GM18505 (cell line): ENCODE data around the gene UNC50.
"Not testable (repeated sequence)": the region's sequence is repeated elsewhere in the genome, so short reads cannot be mapped to it uniquely, and the experiment has no call there.

Experiments used
- ATAC-seq: cut with Tn5 transposase; IDR thresholded peaks from one replicate; pipeline ENCODE4 v1.9.1; 2021; ENCODE audit not compliant: unreplicated experiment
- POLR2A ChIP-seq: IDR thresholded peaks from 4 replicates; pipeline ENCODE4 v1.6.1; 2011; ENCODE audit warnings: borderline replicate concordance; ENCODE audit not compliant: insufficient read depth, insufficient read length; ENCODE audit errors: extremely low read depth

The UNC50 gene

DNA sequence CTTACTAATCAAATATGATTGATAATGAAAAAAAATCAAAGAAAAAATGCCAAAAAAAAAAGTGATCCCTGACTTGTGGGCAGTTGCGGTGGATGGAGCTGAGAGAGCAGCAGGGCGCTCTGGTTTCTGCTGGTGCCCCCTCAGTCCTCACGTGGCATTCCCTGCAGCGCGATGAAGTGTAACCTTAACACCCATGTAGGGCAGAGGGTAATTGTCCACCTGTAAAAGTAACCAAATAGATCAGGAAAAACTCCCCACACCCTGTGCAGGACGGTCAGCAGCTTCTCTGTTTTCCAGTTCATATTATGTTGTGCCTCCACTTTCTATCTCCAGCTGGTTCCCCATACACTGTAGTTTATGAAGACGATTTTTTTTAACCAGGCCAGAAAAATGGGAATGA, 25.1 kb upstream of the UNC50 start:
- TF ChIP-seq POLR2A: no peak
- no peak for ATAC-seq

DNA sequence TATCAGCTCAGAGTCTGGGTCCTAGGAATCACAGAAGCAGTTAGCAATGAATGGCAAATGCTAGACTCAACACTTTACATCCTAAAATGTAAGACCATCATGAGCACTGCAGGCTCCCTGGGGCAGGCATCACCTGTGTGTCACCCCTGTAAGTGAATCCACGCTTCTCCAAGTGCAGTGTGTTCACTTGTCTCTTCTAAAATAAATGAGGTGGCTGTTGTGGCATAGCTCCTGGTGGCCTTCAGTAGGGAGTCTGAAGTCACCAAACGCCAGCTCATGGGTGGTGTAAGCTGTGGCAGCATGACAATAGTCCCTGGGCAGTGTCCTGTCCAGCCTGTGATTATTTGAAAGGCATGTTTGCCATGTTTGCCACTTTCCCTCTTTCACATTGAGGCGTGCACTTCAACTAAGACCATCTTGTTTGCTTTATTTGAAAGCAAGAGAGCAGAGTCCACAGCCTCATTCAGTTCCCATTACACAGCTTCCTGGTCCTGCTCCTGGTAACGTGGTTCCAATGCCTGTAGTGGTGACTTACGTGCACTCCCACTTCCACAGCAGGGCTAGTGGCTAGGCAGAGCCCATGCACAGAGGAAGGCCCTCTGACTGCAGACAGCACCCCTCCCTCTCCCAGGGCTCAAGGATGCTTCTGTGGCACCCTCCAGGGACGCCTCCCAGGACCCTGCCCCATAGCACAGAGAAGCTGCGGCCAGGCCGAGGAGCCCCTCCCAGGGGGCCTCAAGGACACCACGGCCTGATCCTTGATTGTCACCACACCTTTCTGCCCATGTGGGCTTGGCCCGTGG, 24.4 kb upstream of the UNC50 start:
- no peak for ATAC-seq
- TF ChIP-seq POLR2A: no peak

DNA sequence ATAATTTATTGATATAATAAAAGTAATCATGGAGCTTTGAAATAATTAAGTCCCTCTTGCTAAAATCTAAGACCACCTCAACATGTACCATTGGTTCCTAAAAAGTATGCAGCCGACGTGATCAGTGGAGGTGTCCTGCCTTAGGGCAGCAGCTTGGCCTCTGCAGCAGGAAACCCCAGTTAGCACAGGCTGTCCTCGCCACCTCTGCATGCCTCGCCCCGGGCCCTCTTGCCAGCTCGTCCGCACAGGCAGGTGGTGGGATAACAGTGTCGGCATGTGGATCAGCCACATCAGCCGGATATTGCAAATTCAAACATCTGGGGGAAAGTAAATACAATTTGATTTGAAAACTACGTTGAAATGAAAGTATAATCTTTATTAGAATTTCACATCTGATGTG, 23.0 kb upstream of the UNC50 start:
- TF ChIP-seq POLR2A: no peak
- no peak for ATAC-seq

DNA sequence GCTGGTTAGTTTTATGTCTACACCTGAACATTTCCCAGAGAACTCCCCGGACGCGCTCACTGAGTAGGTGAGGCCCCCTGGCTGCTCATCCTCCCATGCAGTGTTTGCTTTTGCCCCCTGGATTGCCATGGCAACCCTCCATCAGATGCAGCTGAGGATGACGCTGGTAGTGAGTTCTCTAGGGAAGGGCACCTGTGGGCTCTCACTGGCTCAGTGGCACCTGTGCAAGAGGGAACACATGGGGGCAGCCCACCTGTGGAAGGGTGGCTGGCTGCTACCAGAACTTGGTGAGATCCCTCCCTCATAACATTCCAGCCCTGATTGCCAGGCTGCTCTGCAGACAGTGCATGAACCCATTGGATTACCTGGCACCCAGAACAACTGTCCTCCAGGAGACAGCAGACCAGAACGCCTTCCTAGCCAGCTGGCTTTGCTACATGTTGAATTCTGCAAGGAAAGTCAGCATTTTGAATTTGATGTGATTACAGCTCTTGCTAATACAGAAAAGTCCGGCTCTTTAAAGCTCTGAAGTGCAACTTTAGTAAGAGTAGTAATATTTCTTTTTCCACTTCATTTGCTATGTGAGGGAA, 21.7 kb upstream of the UNC50 start:
- no peak for TF ChIP-seq POLR2A
- no peak for ATAC-seq

DNA sequence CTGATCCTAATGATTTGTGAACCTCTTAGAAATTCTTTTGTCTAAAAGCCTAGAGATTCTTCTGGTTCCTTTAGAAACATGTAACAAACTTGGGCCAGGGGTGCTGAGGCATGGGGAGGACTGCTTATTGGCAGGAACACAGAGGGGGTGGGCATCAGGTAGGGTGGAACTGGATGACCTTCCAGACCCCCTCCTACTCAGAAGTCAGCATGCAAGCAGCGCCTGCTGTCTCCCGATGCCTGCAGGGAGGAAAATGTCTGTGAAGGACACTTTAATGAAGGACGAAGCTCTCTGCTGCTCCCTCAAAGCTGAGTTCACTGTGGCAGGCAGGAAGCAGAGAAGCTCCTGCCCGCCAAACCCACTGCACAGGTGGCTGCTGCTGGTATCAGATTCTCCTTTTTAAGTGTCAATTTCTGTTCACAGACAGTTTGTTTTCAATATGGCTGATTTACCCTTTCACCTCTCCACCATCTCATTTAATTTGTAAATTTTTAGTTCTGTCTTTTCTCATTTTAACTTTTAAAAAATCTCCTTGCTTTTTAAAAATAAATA, 19.4 kb upstream of the UNC50 start:
- no peak for TF ChIP-seq POLR2A
- no peak for ATAC-seq

DNA sequence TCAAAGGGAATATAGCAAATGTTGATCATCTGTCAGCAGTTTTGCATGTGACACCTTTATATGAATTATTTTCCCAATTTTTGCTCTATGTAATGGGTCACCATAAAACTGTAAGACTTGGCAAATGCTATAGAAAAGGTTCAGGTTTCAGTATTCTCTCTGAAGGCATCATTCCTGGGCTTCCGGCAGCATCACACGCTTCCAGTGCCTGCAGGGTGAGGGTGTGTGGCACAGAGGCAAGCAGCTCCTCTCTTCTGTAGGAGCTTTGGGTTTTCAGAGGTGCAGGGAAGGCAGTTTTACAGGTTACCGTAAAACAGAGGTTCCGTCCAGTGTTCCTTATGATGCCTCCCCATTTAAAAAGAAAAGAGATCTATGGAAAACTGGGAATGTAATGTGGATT, 18.9 kb upstream of the UNC50 start:
- no peak for TF ChIP-seq POLR2A
- no peak for ATAC-seq

DNA sequence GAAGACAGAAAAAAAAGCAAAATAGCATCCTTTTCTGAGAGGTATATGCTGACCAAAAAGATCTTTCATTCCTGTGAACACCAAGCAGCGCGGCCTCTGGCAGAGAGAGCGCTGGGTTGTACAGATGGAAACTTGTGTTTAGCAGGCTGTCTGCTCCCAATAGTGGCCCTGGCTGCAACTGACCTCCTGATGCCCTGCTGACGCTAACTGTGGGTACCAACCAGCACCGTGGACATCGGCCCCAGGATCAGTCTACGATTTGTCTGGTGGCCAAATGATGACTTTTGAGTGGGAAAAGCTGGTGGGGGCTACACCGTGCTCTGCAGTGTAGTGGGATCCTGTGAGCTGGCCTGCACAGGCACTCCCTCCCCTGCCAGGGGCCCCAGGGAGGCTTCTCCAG, 15.8 kb upstream of the UNC50 start:
- no peak for TF ChIP-seq POLR2A
- no peak for ATAC-seq

DNA sequence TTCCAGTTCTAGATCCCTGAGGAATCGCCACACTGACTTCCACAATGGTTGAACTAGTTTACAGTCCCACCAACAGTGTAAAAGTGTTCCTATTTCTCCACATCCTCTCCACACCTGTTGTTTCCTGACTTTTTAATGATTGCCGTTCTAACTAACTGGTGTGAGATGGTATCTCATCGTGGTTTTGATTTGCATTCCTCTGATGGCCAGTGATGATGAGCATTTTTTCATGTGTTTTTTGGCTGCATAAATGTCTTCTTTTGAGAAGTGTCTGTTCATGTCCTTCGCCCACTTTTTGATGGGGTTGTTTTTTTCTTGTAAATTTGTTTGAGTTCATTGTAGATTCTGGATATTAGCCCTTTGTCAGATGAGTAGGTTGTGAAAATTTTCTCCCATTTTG, 13.7 kb upstream of the UNC50 start:
- not testable (repeated sequence) for ATAC-seq

DNA sequence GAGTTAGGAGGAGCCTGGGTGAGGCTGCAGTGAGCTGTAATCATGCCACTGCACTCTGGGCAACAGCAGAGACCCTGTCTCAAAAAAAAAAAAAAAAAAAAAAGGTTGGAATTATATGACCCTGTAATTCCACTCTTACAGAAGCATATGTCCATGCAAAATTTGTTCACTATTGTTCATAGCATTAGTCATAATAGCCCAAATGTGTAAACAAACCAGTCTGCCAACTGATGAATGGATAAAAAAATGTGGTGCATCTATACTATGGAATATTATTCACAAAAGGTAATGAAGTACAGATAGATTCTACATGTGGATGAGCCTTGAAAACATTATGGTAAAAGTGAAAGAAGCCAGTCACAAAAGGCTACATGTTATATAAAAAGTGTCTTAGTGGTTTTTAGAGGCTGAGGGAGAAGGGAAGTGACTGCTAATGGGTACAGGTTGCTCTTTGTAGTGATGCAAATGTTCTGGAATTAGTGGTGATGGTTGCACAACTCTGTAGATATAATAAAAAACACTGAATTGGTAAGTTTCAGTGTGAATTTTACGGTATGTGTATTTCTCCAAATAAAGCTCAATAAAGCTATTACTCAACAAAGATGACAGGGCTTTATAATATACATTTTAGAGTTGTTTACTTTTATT, 9.5 kb upstream of the UNC50 start:
- no peak for TF ChIP-seq POLR2A

DNA sequence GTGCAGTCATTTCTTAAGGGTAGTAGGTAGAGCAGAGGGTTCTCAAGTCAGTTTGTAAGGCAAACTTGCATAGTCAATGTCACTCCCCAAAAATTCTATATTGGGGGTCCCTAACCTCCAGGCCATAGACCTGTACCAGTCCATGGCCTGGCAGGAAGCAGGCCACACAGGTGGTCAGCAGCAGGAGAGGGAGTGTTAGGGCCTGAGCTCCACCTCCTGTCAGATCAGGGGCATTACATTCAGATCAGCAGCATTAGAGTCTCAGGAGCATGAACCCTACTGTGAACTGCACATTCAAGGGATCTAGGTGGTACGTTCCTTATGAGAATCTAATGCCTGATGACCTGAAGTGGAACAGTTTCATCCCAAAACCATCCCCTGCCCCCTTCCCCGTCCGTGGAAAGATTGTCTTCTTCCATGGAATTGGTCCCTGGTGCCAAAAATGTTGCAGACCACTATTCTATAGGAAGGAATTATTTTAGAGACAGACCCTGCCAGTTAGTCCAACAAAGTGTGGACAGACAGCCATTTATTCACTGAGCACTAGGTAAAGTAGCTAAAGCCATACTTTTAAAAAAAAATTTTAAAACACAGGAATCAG, 6.8 kb upstream of the UNC50 start:
- no peak for ATAC-seq
- no peak for TF ChIP-seq POLR2A

More for the DNA sequence above, 9.5 kb upstream of the UNC50 start:
- ATAC-seq: no peak

DNA sequence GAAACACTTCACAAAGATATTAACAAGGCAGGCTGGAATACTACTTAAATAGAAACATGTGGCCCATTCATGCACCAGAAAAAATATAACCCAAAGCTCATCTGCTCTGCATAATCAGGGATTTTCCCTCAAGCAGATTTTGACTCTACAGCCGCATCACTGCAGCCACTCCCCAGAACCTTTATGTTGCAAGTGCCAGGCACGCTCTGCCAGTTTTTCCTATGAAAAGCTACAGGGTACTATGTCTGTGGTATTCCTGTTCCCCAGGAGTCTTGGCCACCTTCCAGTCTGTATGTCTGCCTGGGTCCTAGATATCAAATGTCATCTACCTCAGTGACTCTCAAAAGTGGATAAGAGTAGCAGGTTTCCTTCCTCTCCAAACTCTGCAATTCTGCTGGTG, 3.8 kb upstream of the UNC50 start:
- ATAC-seq: no peak
- TF ChIP-seq POLR2A: no peak

DNA sequence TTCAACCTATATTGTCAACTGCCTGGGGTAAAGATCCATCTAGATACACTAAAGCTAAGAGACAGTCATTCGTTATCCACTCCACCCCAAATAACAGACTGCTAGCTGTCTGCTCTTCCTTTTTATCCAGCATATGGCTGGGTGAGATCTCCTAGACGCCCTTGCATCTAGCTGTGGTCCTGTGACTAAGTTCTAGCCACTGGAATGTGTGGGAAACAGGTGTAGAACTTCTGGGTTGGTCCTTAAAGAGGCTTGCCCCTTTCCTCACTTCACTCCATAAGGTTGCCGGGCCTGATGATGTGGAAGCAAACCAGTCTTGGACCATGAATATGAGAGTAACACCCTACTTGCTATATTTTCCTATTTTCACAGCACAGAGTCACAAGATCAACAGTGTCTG, 3.3 kb upstream of the UNC50 start:
- no peak for ATAC-seq
- no peak for TF ChIP-seq POLR2A

DNA sequence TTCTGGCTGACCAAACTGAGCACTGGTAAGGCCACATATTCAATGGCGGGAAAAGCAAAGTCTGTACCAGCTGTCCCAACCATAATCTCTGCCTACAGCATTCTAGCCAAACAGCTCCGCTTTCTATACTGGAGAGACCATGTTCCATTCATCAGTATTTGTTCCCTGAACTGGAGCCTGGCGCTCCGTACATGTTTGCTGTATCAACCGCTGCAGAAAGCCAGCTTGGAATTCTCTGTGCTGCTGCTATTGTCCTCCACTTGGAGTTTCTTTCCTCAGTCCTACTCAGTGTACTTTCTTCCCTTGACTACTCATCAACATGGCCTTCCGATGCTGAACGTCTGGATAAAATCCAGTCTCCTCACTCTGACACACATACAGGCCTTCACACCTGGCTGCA, 2.0 kb upstream of the UNC50 start:
- TF ChIP-seq POLR2A: no peak

More for the DNA sequence above, 2.0 kb upstream of the UNC50 start:
- no peak for ATAC-seq
